ENCODE measurements around the gene COPS4. TPM values are rescaled to one million over a fixed set of nuclear protein-coding genes. Genes with fewer than 3 reads are reported as not detected.
"Not testable (repeated sequence)": the region's sequence is repeated elsewhere in the genome, so short reads cannot be mapped to it uniquely, and the experiment has no call there.

Gene COPS4
- total and polyA plus RNA-seq, 11 donors, result 13.0 to 67.2 (median 54.5) TPM

- Histone ChIP-seq H3K9me3 (no peaks in the 10 kb centered on the region), H3K27me3 (peaks cover 0 to 8% (median 0%) of the 10 kb centered on the region in 9 donors), H3K4me1 (peaks cover 0 to 32% (median 5%) of the 10 kb centered on the region in 12 donors), H3K27ac (peak overlapping the region in 2 of 12 donors; percentile 34 to 91), H3K36me3 (no peaks in the 10 kb centered on the region), H3K4me3 (peak overlapping the region; percentile 26 to 75 (median 55))
- ATAC-seq, result peak; percentile 85 to 98 (median 96)
- intact Hi-C loops (cut with DNase I), result no loop called here
- WGBS, 4 donors, result 4 to 6% (median 6%) methylated on average over 11 to 18 of the region's 18 CpGs
- DNase-seq, result peak; percentile 70 to 92 (median 80)
- no peak for TF ChIP-seq POLR2A (IDR thresholded peaks at IDR 0.05)
- TF ChIP-seq CTCF (IDR thresholded peaks at IDR 0.05), result peak in 10 of 12 donors; percentile 27 to 62 (median 52)
These were observed 75.4 kb downstream of the COPS4 start for GRCh38 chr4:83110223-83110945.

GRCh38 chr4:83110970-83111750 is 76.2 kb downstream of the COPS4 start:
- ATAC-seq, result no peak
- Histone ChIP-seq H3K27ac (peak overlapping the region in 1 of 12 donors; percentile 91), H3K36me3 (no peaks in the 10 kb centered on the region), H3K4me3 (peak overlapping the region in 1 of 12 donors; percentile 75), H3K27me3 (peaks cover 0 to 8% (median 0%) of the 10 kb centered on the region in 9 donors), H3K4me1 (peaks cover 0 to 36% (median 5%) of the 10 kb centered on the region in 12 donors), H3K9me3 (no peaks in the 10 kb centered on the region)
- TF ChIP-seq CTCF (IDR thresholded peaks at IDR 0.05) (no peak), POLR2A (IDR thresholded peaks at IDR 0.05) (no peak)
- intact Hi-C loops (cut with DNase I), result no loop called here
- DNase-seq, result no peak
- WGBS, 4 donors, result 85 to 89% (median 87%) methylated on average over 8 of the region's 8 CpGs

- DNase-seq; H3K27me3 ChIP-seq; ATAC-seq; H3K9me3 ChIP-seq; intact Hi-C loops (cut with DNase I); H3K36me3 ChIP-seq: not testable (repeated sequence)
- WGBS, 4 donors, result 84 to 92% (median 89%) methylated on average over 7 of the region's 7 CpGs
- Histone ChIP-seq H3K27ac (peak overlapping the region in 1 of 12 donors; percentile 91), H3K4me3 (peak overlapping the region in 1 of 12 donors; percentile 75), H3K4me1 (peaks cover 0 to 36% (median 5%) of the 10 kb centered on the region in 12 donors)
These were observed 76.8 kb downstream of the COPS4 start for GRCh38 chr4:83111751-83112141.

GRCh38 chr4:83112231-83112630 is 77.2 kb downstream of the COPS4 start:
- DNase-seq (no peak), ATAC-seq (no peak)
- H3K4me1 ChIP-seq, result peaks cover 0 to 36% (median 5%) of the 10 kb centered on the region in 12 donors
- peak overlapping the region in 1 of 12 donors; percentile 91 for H3K27ac ChIP-seq
- peak overlapping the region in 1 of 12 donors; percentile 75 for H3K4me3 ChIP-seq
- H3K27me3 ChIP-seq, result peaks cover 0 to 8% (median 0%) of the 10 kb centered on the region in 9 donors
- TF ChIP-seq CTCF (IDR thresholded peaks at IDR 0.05) (no peak), POLR2A (IDR thresholded peaks at IDR 0.05) (no peak)
- no peaks in the 10 kb centered on the region for H3K36me3 ChIP-seq
- intact Hi-C loops (cut with DNase I), result no loop called here
- no peaks in the 10 kb centered on the region for H3K9me3 ChIP-seq
- 68 to 85% (median 83%) methylated on average over 2 of the region's 2 CpGs for WGBS, 4 donors

Measured in heart left ventricle (tissue), 16 donors.